ENCODE measurements around the gene TICAM2. TPM values are rescaled to one million over a fixed set of nuclear protein-coding genes. Genes with fewer than 3 reads are reported as not detected.

TICAM2 gene
- total RNA-seq, 1 donor: 19.1 TPM

DNA sequence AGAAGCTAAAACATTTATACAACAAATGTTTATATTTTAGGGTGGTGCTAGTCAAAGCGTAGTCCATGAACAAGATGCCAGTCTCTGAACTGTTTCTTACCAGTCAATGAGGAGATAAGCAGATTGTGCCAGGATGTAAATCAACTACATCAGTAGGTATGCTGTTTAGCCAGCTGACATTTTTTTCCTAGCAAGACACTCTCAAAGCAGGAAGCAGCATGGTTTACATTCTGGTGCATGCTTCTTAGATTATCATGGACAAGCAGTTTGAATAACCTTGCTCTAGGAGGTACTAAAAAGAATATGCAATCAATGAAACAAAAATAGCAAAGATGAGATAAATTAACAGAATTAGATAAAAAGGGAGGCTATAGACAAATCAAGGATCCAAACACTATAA, 17.0 kb downstream of the TICAM2 start:
- TF ChIP-seq CTCF (IDR thresholded peaks at IDR 0.05; ENCODE audit: insufficient read depth, low read length): no peak
- no peak overlapping the region for H3K4me3 ChIP-seq (ENCODE audit: low read depth, low read length)
- no peak for DNase-seq (ENCODE audit: low read depth)

- DNase-seq (ENCODE audit: low read depth): no peak
- no peak for TF ChIP-seq CTCF (IDR thresholded peaks at IDR 0.05; ENCODE audit: insufficient read depth, low read length)
- no peak overlapping the region for H3K4me3 ChIP-seq (ENCODE audit: low read depth, low read length)
These were observed 17.8 kb downstream of the TICAM2 start for GRCh38 chr5:115584501-115584900.

DNA sequence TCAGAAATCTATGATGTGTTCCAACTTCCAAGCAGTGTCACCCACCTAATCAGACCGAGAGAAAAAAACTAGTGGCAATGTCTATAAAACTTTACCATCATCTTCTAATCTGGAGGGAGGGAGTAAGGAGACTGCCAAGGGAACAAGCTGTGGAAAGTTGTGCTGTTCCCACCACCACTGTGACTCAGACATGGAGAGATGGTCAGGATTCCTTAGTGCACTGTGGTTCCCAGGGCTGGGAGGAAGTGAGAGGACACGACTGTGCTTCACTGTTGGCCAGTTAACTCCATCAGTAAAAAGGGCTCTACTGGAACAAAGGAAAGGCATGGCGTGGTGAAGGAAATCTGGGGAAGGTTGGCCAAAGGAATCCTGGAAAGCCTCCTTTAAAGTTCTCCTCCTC, 18.8 kb downstream of the TICAM2 start:
- H3K4me3 ChIP-seq (ENCODE audit: low read depth, low read length): no peak overlapping the region
- DNase-seq (ENCODE audit: low read depth): peak; percentile 83
- no peak for TF ChIP-seq CTCF (IDR thresholded peaks at IDR 0.05; ENCODE audit: insufficient read depth, low read length)

DNA sequence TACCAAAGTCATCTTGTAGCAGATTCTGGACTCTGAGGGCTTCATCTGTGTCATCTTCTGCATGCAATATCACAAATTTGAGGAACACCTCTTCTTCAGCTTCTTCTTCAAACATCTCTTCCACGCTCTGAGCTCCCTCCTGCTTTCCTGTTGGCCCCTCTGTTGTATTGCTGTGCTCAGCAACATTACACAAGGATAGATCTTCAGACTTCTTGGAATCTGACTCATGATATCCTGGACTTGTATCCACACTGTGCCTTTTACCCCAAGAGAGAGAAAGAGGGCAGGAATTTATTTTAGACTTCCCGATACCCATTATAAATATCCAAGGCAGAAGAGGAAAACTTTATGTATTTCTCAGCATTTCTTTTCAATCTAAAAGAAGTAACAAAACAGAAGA, 21.3 kb downstream of the TICAM2 start:
- TF ChIP-seq CTCF (IDR thresholded peaks at IDR 0.05; ENCODE audit: insufficient read depth, low read length): no peak
- no peak for DNase-seq (ENCODE audit: low read depth)
- H3K4me3 ChIP-seq (ENCODE audit: low read depth, low read length): no peak overlapping the region

GRCh38 chr5:115579747-115580173, 22.5 kb downstream of the TICAM2 start:
- no peak overlapping the region for H3K4me3 ChIP-seq (ENCODE audit: low read depth, low read length)
- no peak for TF ChIP-seq CTCF (IDR thresholded peaks at IDR 0.05; ENCODE audit: insufficient read depth, low read length)
- DNase-seq (ENCODE audit: low read depth): peak; percentile 23

DNA sequence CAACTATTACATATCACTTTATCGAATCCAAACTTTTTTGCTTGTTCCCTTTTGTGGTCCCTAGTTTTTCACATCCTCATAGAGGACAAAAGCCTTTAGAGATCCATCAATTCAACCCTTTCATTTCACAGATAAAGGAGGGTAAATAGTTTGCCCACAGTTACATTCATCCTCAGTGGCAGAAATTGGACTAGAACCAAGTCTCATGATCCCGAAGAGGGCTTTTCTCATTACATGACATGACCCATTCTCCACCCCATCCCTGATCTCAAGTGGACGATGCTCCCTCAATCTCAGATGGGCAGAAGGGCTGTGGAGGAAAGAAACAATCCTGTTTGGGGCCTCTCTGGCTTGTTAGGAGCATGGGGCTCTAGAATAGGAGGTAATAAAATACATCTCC, 23.1 kb downstream of the TICAM2 start:
- H3K4me3 ChIP-seq (ENCODE audit: low read depth, low read length): no peak overlapping the region
- no peak for DNase-seq (ENCODE audit: low read depth)
- TF ChIP-seq CTCF (IDR thresholded peaks at IDR 0.05; ENCODE audit: insufficient read depth, low read length): no peak

- H3K4me3 ChIP-seq (ENCODE audit: low read depth, low read length): no peak overlapping the region
- no peak for DNase-seq (ENCODE audit: low read depth)
- no peak for TF ChIP-seq CTCF (IDR thresholded peaks at IDR 0.05; ENCODE audit: insufficient read depth, low read length)
These were observed 23.6 kb downstream of the TICAM2 start for GRCh38 chr5:115578657-115579056.
